CD4-positive, alpha-beta memory T cell (primary cell): ENCODE measurements around the gene ZNF888. TPM values are rescaled to one million over a fixed set of nuclear protein-coding genes. Genes with fewer than 3 reads are reported as not detected.
A peak's percentile ranks its signal among the peaks of the same experiment; 100 is the strongest.
"Not testable (repeated sequence)": the region's sequence is repeated elsewhere in the genome, so short reads cannot be mapped to it uniquely, and the experiment has no call there.

Experiments used
- CTCF ChIA-PET: fragments of 350-600 bp; sonication (Branson Sonifier 250); formaldehyde crosslinking; loops from one replicate; lab custom pipeline; 2021; ENCODE audit warnings: inconsistent platforms; ENCODE audit not compliant: partially characterized antibody; lab: Charles Lee
- POLR2A ChIA-PET: fragments of 350-600 bp; sonication (Branson Sonifier 250); formaldehyde crosslinking; loops from one replicate; lab custom pipeline; 2021; ENCODE audit not compliant: partially characterized antibody; lab: Charles Lee
- DNase-seq, 5 donors: peaks; one replicate each; pipeline versions ENCODE4 v3.0.0 to v3.0.0-alpha.2; 2020 to 2022; ENCODE audit warnings: mixed read lengths in 1 of 5
- H3K27ac ChIP-seq: one replicate; pipeline ENCODE4 v1.7.0; 2013; ENCODE audit warnings: low read depth, low read length
- H3K27me3 ChIP-seq: 2 replicates; pipeline ENCODE4 v1.7.0; 2013; ENCODE audit warnings: mild to moderate bottlenecking, low read length, moderate library complexity; ENCODE audit not compliant: insufficient read depth
- H3K36me3 ChIP-seq: 2 replicates; pipeline ENCODE4 v1.7.0; 2013; ENCODE audit warnings: mild to moderate bottlenecking, low read length, moderate library complexity; ENCODE audit not compliant: insufficient read depth
- H3K4me1 ChIP-seq: 2 replicates; pipeline ENCODE4 v1.7.0; 2013; ENCODE audit warnings: mild to moderate bottlenecking, low read length, moderate library complexity; ENCODE audit not compliant: insufficient read depth
- H3K4me3 ChIP-seq, 2 donors: one replicate each; pipeline ENCODE4 v1.7.0; 2013; ENCODE audit warnings: low read length in 2 of 2, mild to moderate bottlenecking in 1 of 2
- H3K9me3 ChIP-seq, 2 donors: one replicate each; pipeline ENCODE4 v1.7.0; 2013; ENCODE audit warnings: low read length in 2 of 2, control low read depth in 1 of 2; ENCODE audit not compliant: control insufficient read depth in 1 of 2
- H3K27ac Mint-ChIP-seq, 7 donors: one replicate each; pipeline ENCODE4 v1.8.0; 2020 to 2021; ENCODE audit warnings: mixed read lengths in 7 of 7, mild to moderate bottlenecking in 6 of 7, inconsistent platforms in 3 of 7, moderate library complexity in 3 of 7
- H3K27me3 Mint-ChIP-seq, 2 donors: one replicate each; pipeline ENCODE4 v1.8.0; 2020 to 2021; ENCODE audit warnings: mixed read lengths in 2 of 2
- H3K36me3 Mint-ChIP-seq, 2 donors: one replicate each; pipeline ENCODE4 v1.8.0; 2020 to 2021; ENCODE audit warnings: mixed read lengths in 2 of 2, inconsistent platforms in 1 of 2, mild to moderate bottlenecking in 1 of 2
- H3K4me1 Mint-ChIP-seq, 4 donors: one replicate each; pipeline ENCODE4 v1.8.0; 2020 to 2021; ENCODE audit warnings: mixed read lengths in 4 of 4, mild to moderate bottlenecking in 1 of 4
- H3K4me3 Mint-ChIP-seq, 8 donors: one replicate each; pipeline ENCODE4 v1.8.0; 2020 to 2021; ENCODE audit warnings: mixed read lengths in 8 of 8, mild to moderate bottlenecking in 7 of 8, moderate library complexity in 6 of 8, inconsistent platforms in 3 of 8
- H3K9me3 Mint-ChIP-seq, 8 donors: one replicate each; pipeline ENCODE4 v1.8.0; 2020 to 2021; ENCODE audit warnings: mixed read lengths in 8 of 8, mild to moderate bottlenecking in 5 of 8, inconsistent platforms in 3 of 8, moderate library complexity in 1 of 8
- intact Hi-C: fragments of 100-400 bp; cut with micrococcal nuclease; formaldehyde crosslinking; loops from one replicate; pipeline ENCODE4 v1.15.1; 2023
- polyA plus RNA-seq, 2 donors: library from polyadenylated mRNA; unstranded; fragments of 300-500 nt; fragmentation: Illumina TruSeq; gene quantifications; one replicate each; pipeline ENCODE4 v1.2.3, GENCODE V29; 2021
- total RNA-seq, 2 experiments: library from RNA; stranded (reverse); gene quantifications; one replicate each; pipeline ENCODE4 v1.2.3, GENCODE V29; 2021

Gene ZNF888
- total and polyA plus RNA-seq, 4 experiments from 2014 or later: 1.2 to 11.4 (median 6.8) TPM

DNA sequence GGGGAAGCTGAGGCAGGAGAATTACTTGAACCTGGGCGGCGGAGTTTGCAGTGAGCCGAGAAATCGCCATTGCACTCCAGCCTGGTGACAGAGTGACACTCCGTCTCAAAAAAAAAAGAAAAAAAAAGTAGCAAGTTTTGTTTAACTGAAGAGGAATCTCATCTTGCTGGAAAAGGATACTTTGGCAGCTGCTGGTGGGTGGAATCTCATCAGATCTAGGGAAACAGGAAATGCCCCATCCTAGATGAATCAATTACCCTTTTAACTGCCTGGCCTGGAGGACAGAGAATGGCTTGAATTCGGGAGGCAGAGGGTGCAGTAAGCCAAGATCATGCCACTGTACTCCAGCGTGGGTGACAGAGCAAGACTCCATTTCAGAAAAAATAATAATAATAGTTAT, 34.2 kb downstream of the ZNF888 start:
- Mint-ChIP-seq H3K27ac (no peak overlapping the region), H3K27me3 (no peaks in the 10 kb centered on the region), H3K36me3 (peaks cover 70 to 73% of the 10 kb centered on the region in 2 donors), H3K9me3 (peaks cover 0 to 43% (median 28%) of the 10 kb centered on the region in 8 donors), H3K4me1 (peaks cover 0 to 11% (median 6%) of the 10 kb centered on the region in 4 donors), H3K4me3 (no peak overlapping the region)
- no peaks in the 10 kb centered on the region for H3K27me3 ChIP-seq
- POLR2A ChIA-PET: no interaction called here
- CTCF ChIA-PET: no interaction called here
- H3K36me3 ChIP-seq: peaks cover 23% of the 10 kb centered on the region
- no peaks in the 10 kb centered on the region for H3K4me1 ChIP-seq
- H3K4me3 ChIP-seq: no peak overlapping the region
- H3K9me3 ChIP-seq: no peaks in the 10 kb centered on the region
- intact Hi-C loops: no loop called here
- no peak for DNase-seq
- H3K27ac ChIP-seq: no peak overlapping the region

DNA sequence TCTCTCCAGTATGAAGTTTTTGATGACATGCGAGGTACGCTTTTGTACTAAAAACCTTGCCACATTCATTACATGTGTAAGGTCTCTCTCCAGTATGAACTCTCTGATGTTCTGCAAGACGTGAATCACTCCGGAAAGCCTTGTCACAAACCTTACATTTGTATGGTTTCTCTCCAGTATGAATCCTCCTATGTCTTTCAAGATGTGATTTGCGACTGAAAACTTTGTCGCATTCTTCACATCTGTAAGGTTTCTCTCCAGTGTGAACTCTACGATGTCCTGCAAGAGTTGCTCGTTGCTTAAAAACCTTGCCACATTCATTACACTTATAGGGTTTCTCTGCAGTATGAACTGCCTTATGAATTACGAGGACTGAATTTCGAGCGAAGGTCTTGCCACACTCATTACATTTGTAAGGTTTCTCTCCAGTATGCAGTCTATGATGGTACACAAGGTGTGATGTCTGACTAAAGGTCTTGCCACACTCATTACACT, 42.3 kb downstream of the ZNF888 start:
- Mint-ChIP-seq H3K27me3 (no peaks in the 10 kb centered on the region), H3K36me3 (peaks cover 62 to 76% of the 10 kb centered on the region in 2 donors), H3K27ac (no peak overlapping the region), H3K9me3 (peaks cover 3 to 85% (median 77%) of the 10 kb centered on the region in 8 donors), H3K4me3 (no peak overlapping the region), H3K4me1 (no peaks in the 10 kb centered on the region)
- Histone ChIP-seq H3K4me3 (no peak overlapping the region), H3K27ac (no peak overlapping the region), H3K36me3 (peaks cover 32% of the 10 kb centered on the region), H3K9me3 (peaks cover 0 to 44% of the 10 kb centered on the region in 2 donors), H3K4me1 (no peaks in the 10 kb centered on the region), H3K27me3 (no peaks in the 10 kb centered on the region)
- ChIA-PET CTCF (no interaction called here), POLR2A (no interaction called here)
- intact Hi-C loops: no loop called here
- no peak for DNase-seq

DNA sequence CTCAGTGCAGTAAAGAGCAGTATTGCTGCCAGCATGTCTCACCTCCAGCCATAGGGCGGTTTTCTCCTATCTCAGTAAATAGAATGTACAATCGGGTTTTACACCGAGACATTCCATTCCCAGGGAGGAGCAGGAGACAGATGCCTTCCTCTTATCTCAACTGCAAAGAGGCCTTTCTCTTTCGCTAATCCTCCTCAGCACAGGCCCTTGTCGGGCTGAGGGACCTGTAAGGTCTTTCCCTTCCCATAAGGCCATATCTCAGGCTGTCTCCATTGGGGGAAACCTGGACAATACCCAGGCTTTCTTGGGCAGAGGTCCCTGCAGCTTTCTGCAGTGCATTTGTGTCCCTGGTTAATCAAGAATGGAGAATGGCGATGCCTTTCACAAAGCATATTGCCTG, 50.2 kb downstream of the ZNF888 start:
- H3K27ac Mint-ChIP-seq, H3K4me3 ChIP-seq, H3K27me3 ChIP-seq, H3K4me1 Mint-ChIP-seq, DNase-seq, CTCF ChIA-PET, H3K36me3 ChIP-seq, POLR2A ChIA-PET, H3K4me1 ChIP-seq, H3K27ac ChIP-seq, H3K4me3 Mint-ChIP-seq, intact Hi-C loops, H3K27me3 Mint-ChIP-seq: not testable (repeated sequence)
- peaks cover 0 to 11% of the 10 kb centered on the region in 2 donors for H3K9me3 ChIP-seq
- peaks cover 0 to 70% (median 42%) of the 10 kb centered on the region in 8 donors for H3K9me3 Mint-ChIP-seq
- peaks cover 8 to 20% of the 10 kb centered on the region in 2 donors for H3K36me3 Mint-ChIP-seq

DNA sequence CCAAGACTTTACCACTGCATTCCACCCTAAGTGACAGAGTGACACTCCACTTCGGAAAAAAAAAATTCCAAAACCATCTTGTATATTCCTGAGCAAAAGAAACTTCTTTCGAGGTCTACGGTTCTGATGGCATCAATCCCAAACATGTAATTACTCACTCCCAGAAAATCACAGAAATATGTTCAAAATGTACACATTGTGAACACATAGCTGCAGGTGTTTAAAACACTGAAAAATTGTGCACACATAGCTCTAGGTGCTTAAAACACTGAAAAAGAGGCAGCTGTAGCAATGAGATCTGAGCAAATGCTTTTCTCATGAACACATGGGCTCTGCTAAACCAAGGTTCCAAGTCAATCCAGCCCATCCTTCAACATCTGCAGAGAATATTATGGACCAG, 51.8 kb downstream of the ZNF888 start:
- no peaks in the 10 kb centered on the region for H3K36me3 ChIP-seq
- H3K4me1 ChIP-seq: no peaks in the 10 kb centered on the region
- ChIA-PET POLR2A (no interaction called here), CTCF (no interaction called here)
- no peak overlapping the region for H3K27ac Mint-ChIP-seq
- no peak for DNase-seq
- intact Hi-C loops: no loop called here
- H3K27ac ChIP-seq: no peak overlapping the region
- no peak overlapping the region for H3K4me3 Mint-ChIP-seq
- H3K9me3 Mint-ChIP-seq: peaks cover 0 to 60% (median 31%) of the 10 kb centered on the region in 8 donors
- H3K4me3 ChIP-seq: no peak overlapping the region
- H3K9me3 ChIP-seq: no peaks in the 10 kb centered on the region
- no peaks in the 10 kb centered on the region for H3K4me1 Mint-ChIP-seq
- peaks cover 4 to 12% of the 10 kb centered on the region in 2 donors for H3K36me3 Mint-ChIP-seq
- no peaks in the 10 kb centered on the region for H3K27me3 Mint-ChIP-seq
- no peaks in the 10 kb centered on the region for H3K27me3 ChIP-seq

DNA sequence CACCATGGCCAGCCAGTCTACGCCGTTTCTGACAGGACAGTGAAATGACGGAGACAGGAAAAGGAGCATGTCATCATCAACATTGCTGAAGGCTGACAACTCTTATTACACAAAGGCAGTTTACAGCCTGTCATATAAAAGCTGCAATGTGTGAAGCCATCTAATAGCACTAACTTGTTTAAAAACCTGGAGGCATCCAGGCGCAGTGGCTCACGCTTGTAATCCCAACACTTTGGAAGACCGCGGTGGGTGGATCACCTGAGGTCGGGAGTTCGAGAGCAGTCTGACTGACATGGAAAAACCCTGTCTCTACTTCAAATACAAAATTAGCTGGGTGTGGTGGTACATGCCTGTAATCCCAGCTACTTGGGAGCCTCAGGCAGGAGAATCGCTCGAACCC, 55.2 kb downstream of the ZNF888 start:
- H3K4me1 ChIP-seq, intact Hi-C loops, POLR2A ChIA-PET, H3K9me3 ChIP-seq, H3K4me1 Mint-ChIP-seq, CTCF ChIA-PET, H3K4me3 Mint-ChIP-seq, H3K4me3 ChIP-seq, H3K27me3 ChIP-seq, H3K27me3 Mint-ChIP-seq, H3K36me3 ChIP-seq, DNase-seq, H3K36me3 Mint-ChIP-seq, H3K27ac ChIP-seq, H3K27ac Mint-ChIP-seq: not testable (repeated sequence)
- H3K9me3 Mint-ChIP-seq: peaks cover 0 to 28% (median 9%) of the 10 kb centered on the region in 8 donors

DNA sequence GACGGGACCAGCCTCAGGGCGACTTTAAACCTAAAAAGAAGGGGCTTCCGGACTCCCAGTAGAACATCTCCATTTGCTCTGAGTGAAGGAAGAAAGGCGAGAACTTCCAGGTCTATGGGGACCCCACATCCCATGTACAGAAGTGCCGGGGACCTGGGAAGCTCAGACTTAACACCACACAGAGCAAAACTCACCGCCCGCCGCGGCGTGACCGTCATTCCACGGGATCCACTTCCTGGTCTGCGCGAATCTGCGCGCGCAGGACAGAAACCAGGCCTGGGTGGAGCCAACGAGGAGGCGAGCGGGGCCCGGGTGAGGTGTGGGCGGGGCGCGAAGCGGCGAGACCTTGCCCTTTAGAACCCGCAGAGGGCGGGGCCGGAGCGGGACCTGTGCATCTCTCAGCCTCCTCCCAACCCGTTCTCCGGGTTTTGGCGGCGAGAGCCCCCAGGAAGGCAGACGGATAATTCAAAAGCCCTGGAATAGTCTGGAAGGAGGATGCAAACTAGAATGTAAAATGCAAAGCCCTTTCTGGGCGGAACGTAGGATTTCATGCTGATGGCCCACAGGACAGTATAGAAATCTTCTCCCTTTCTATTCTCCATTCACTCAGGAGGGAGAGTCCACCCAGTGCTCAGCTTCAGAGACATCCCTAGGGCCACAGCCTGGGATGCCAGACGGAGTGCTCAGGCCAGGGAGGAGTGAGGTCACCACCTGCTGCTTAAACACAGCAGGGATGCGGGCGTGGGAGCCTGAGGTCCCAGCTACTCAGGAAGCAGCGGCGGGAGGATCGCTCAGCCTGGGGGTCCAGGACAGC, 65.6 kb downstream of the ZNF888 start, which contains the start of gene ZNF468:
Gene ZNF468 (minus strand): TSS at position 242 of the 814 bp plus-strand sequence. CDS start 3,347 bp downstream, outside the sequence.
- H3K27me3 ChIP-seq, CTCF ChIA-PET, H3K4me1 ChIP-seq, H3K9me3 ChIP-seq, H3K36me3 ChIP-seq, H3K27me3 Mint-ChIP-seq: not testable (repeated sequence)
- H3K9me3 Mint-ChIP-seq: peaks cover 0 to 16% (median 8%) of the 10 kb centered on the region in 8 donors
- peaks cover 12 to 42% (median 19%) of the 10 kb centered on the region in 4 donors for H3K4me1 Mint-ChIP-seq
- DNase-seq: peak; percentile 76 to 82 (median 76)
- peak within 1 kb of the TSS; percentile 61 to 96 (median 94) for H3K27ac Mint-ChIP-seq
- Histone ChIP-seq H3K27ac (peak within 1 kb of the TSS; percentile 61), H3K4me3 (peak within 1 kb of the TSS; percentile 66 to 76)
- intact Hi-C loops: loop anchor here (1.0 to 5.0 kb wide), 4 partner anchors 40 to 245 kb away; partner anchors contain the start of genes ZNF160, ZNF320 and ZNF816
- peaks cover 25 to 27% of the 10 kb centered on the region in 2 donors for H3K36me3 Mint-ChIP-seq
- H3K4me3 Mint-ChIP-seq: peak within 1 kb of the TSS; percentile 86 to 98 (median 94)
- POLR2A ChIA-PET: interaction anchor here (1.0 kb wide), 1 partner anchor 40 kb away, joined by 3 read pairs; the partner anchor contains the start of gene ZNF320
